ENCODE measurements around the gene SF3A2. TPM values are rescaled to one million over a fixed set of nuclear protein-coding genes. Genes with fewer than 3 reads are reported as not detected.

SF3A2 gene
- total and polyA plus RNA-seq, 10 of the 15 experiments (the other 5 are each of a cell fraction or from before 2014, with no cell fraction given), result 0.33 to 143 (median 30.6) TPM

DNA sequence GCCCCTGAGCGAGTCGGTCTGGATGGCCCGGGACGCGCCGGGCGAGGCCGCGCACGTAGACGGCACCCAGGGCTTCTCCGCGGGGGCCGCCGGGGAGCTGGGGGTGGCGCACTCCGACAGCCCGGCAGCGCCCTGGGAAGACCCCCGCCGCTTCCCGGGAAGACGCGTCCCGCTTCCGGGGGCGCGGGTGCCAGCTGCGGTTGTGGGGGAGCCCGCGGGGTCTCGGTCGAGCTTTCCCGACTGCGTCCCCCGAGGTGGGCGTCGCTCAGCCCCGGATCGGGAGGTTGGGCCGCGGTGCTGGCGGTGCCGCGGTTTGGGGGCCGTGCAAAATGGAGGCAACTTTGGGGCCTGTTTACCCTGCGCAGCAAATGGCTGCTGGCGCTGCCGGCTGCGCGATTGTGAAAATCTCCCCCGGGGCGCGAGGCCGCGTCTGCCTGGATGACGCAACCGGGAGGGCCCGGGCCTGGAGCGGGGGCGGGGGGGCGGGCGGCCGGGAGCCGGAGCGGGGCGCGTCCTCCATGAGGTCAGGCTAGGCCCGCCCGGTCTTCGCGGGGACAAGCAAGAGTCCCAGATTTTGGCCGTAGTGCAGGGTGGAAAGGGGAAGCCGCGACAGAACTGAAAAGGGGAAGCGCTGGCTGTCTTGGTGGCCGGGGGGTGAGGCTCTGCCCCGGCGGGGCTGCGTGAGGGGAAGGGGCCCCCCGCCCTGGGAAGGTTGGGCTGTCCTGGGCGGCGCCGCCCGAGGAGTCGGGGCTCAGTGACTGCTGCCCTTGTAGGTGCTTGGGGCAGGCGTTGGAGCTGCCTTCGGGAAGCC lies 34.0 kb downstream of the SF3A2 start (continued):
- TF ChIP-seq, protein P1, sequence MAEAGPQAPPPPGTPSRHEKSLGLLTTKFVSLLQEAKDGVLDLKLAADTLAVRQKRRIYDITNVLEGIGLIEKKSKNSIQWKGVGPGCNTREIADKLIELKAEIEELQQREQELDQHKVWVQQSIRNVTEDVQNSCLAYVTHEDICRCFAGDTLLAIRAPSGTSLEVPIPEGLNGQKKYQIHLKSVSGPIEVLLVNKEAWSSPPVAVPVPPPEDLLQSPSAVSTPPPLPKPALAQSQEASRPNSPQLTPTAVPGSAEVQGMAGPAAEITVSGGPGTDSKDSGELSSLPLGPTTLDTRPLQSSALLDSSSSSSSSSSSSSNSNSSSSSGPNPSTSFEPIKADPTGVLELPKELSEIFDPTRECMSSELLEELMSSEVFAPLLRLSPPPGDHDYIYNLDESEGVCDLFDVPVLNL (IDR thresholded peaks at IDR 0.05; ENCODE audit: low read depth, low read length), result no peak
- TF ChIP-seq, protein P2, sequence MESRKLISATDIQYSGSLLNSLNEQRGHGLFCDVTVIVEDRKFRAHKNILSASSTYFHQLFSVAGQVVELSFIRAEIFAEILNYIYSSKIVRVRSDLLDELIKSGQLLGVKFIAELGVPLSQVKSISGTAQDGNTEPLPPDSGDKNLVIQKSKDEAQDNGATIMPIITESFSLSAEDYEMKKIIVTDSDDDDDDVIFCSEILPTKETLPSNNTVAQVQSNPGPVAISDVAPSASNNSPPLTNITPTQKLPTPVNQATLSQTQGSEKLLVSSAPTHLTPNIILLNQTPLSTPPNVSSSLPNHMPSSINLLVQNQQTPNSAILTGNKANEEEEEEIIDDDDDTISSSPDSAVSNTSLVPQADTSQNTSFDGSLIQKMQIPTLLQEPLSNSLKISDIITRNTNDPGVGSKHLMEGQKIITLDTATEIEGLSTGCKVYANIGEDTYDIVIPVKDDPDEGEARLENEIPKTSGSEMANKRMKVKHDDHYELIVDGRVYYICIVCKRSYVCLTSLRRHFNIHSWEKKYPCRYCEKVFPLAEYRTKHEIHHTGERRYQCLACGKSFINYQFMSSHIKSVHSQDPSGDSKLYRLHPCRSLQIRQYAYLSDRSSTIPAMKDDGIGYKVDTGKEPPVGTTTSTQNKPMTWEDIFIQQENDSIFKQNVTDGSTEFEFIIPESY (IDR thresholded peaks at IDR 0.05), result no peak
- TF ChIP-seq, protein P3, sequence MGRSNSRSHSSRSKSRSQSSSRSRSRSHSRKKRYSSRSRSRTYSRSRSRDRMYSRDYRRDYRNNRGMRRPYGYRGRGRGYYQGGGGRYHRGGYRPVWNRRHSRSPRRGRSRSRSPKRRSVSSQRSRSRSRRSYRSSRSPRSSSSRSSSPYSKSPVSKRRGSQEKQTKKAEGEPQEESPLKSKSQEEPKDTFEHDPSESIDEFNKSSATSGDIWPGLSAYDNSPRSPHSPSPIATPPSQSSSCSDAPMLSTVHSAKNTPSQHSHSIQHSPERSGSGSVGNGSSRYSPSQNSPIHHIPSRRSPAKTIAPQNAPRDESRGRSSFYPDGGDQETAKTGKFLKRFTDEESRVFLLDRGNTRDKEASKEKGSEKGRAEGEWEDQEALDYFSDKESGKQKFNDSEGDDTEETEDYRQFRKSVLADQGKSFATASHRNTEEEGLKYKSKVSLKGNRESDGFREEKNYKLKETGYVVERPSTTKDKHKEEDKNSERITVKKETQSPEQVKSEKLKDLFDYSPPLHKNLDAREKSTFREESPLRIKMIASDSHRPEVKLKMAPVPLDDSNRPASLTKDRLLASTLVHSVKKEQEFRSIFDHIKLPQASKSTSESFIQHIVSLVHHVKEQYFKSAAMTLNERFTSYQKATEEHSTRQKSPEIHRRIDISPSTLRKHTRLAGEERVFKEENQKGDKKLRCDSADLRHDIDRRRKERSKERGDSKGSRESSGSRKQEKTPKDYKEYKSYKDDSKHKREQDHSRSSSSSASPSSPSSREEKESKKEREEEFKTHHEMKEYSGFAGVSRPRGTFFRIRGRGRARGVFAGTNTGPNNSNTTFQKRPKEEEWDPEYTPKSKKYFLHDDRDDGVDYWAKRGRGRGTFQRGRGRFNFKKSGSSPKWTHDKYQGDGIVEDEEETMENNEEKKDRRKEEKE (IDR thresholded peaks at IDR 0.05), result no peak
- TF ChIP-seq, protein P4, sequence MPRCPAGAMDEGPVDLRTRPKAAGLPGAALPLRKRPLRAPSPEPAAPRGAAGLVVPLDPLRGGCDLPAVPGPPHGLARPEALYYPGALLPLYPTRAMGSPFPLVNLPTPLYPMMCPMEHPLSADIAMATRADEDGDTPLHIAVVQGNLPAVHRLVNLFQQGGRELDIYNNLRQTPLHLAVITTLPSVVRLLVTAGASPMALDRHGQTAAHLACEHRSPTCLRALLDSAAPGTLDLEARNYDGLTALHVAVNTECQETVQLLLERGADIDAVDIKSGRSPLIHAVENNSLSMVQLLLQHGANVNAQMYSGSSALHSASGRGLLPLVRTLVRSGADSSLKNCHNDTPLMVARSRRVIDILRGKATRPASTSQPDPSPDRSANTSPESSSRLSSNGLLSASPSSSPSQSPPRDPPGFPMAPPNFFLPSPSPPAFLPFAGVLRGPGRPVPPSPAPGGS (IDR thresholded peaks at IDR 0.05; ENCODE audit: borderline replicate concordance, insufficient read depth, low read depth, low read length, poor library complexity, severe bottlenecking), result no peak
- TF ChIP-seq ETV6 (conservative IDR thresholded peaks at IDR 0.05 in 1 of 2, IDR thresholded peaks at IDR 0.05 in 1 of 2; ENCODE audit: borderline replicate concordance in 1 of 2, low read depth in 1 of 2) (no peak), KDM1A (IDR thresholded peaks at IDR 0.05; ENCODE audit: borderline replicate concordance) (no peak), TBL1XR1 (IDR thresholded peaks at IDR 0.05; ENCODE audit: low read depth, low read length) (no peak), POLR2AphosphoS2 (IDR thresholded peaks at IDR 0.05; ENCODE audit: low read depth, low read length) (peak; percentile 33; the same call in 1 of the 2 replicates), TARDBP (IDR thresholded peaks at IDR 0.05; ENCODE audit: borderline replicate concordance) (no peak), RBBP5 (conservative IDR thresholded peaks at IDR 0.05) (no peak), SPI1 (IDR thresholded peaks at IDR 0.05; ENCODE audit: borderline replicate concordance, insufficient read depth, low read depth, low read length) (peak; percentile 92), SUZ12 (IDR thresholded peaks at IDR 0.05; ENCODE audit: unreplicated experiment) (no peak), SMAD5 (IDR thresholded peaks at IDR 0.05; ENCODE audit: low read depth) (no peak)
- TF ChIP-seq, protein P5, sequence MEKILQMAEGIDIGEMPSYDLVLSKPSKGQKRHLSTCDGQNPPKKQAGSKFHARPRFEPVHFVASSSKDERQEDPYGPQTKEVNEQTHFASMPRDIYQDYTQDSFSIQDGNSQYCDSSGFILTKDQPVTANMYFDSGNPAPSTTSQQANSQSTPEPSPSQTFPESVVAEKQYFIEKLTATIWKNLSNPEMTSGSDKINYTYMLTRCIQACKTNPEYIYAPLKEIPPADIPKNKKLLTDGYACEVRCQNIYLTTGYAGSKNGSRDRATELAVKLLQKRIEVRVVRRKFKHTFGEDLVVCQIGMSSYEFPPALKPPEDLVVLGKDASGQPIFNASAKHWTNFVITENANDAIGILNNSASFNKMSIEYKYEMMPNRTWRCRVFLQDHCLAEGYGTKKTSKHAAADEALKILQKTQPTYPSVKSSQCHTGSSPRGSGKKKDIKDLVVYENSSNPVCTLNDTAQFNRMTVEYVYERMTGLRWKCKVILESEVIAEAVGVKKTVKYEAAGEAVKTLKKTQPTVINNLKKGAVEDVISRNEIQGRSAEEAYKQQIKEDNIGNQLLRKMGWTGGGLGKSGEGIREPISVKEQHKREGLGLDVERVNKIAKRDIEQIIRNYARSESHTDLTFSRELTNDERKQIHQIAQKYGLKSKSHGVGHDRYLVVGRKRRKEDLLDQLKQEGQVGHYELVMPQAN (conservative IDR thresholded peaks at IDR 0.05), result peak; percentile 42
- TF ChIP-seq, protein P6, sequence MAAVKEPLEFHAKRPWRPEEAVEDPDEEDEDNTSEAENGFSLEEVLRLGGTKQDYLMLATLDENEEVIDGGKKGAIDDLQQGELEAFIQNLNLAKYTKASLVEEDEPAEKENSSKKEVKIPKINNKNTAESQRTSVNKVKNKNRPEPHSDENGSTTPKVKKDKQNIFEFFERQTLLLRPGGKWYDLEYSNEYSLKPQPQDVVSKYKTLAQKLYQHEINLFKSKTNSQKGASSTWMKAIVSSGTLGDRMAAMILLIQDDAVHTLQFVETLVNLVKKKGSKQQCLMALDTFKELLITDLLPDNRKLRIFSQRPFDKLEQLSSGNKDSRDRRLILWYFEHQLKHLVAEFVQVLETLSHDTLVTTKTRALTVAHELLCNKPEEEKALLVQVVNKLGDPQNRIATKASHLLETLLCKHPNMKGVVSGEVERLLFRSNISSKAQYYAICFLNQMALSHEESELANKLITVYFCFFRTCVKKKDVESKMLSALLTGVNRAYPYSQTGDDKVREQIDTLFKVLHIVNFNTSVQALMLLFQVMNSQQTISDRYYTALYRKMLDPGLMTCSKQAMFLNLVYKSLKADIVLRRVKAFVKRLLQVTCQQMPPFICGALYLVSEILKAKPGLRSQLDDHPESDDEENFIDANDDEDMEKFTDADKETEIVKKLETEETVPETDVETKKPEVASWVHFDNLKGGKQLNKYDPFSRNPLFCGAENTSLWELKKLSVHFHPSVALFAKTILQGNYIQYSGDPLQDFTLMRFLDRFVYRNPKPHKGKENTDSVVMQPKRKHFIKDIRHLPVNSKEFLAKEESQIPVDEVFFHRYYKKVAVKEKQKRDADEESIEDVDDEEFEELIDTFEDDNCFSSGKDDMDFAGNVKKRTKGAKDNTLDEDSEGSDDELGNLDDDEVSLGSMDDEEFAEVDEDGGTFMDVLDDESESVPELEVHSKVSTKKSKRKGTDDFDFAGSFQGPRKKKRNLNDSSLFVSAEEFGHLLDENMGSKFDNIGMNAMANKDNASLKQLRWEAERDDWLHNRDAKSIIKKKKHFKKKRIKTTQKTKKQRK (IDR thresholded peaks at IDR 0.05; ENCODE audit: low read depth, low read length), result no peak
